ENCODE results near the gene KCNK10. TPM values are rescaled to one million over a fixed set of nuclear protein-coding genes. Genes with fewer than 3 reads are reported as not detected.

KCNK10 gene
- total RNA-seq, 1 experiment from 2014 or later, result 2.9 TPM

- H3K9me3 ChIP-seq, result no peaks in the 10 kb centered on the region
- TF ChIP-seq, protein P1, sequence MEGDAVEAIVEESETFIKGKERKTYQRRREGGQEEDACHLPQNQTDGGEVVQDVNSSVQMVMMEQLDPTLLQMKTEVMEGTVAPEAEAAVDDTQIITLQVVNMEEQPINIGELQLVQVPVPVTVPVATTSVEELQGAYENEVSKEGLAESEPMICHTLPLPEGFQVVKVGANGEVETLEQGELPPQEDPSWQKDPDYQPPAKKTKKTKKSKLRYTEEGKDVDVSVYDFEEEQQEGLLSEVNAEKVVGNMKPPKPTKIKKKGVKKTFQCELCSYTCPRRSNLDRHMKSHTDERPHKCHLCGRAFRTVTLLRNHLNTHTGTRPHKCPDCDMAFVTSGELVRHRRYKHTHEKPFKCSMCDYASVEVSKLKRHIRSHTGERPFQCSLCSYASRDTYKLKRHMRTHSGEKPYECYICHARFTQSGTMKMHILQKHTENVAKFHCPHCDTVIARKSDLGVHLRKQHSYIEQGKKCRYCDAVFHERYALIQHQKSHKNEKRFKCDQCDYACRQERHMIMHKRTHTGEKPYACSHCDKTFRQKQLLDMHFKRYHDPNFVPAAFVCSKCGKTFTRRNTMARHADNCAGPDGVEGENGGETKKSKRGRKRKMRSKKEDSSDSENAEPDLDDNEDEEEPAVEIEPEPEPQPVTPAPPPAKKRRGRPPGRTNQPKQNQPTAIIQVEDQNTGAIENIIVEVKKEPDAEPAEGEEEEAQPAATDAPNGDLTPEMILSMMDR (IDR thresholded peaks at IDR 0.05; ENCODE audit: insufficient read depth in 1 of 2, low read depth in 1 of 2, low read length in 1 of 2, severe bottlenecking in 1 of 2, unreplicated experiment in 1 of 2), result no peak
- no peak overlapping the region for H3K4me3 ChIP-seq (ENCODE audit: low read depth, low read length)
- intact Hi-C loops (cut with micrococcal nuclease; ENCODE audit: unreplicated experiment), result no loop called here
- DNase-seq, result no peak
- Mint-ChIP-seq H3K4me3 (ENCODE audit: unreplicated experiment) (no peak overlapping the region), H3K4me1 (ENCODE audit: low read depth, unreplicated experiment) (peaks cover 22% of the 10 kb centered on the region), H3K27ac (ENCODE audit: unreplicated experiment) (no peak overlapping the region), H3K9me3 (ENCODE audit: unreplicated experiment) (no peaks in the 10 kb centered on the region), H3K36me3 (ENCODE audit: insufficient read depth, unreplicated experiment) (no peaks in the 10 kb centered on the region), H3K27me3 (ENCODE audit: insufficient read depth, unreplicated experiment) (no peaks in the 10 kb centered on the region)
- BruUV-seq (replicated peaks), result no TSS peak
- ChIA-PET CTCF (interaction anchor here (1.7 kb wide), 1 partner anchor 83 kb away, joined by 5 read pairs; no protein-coding TSS in a partner anchor), POLR2A (no interaction called here)
- no peaks in the 10 kb centered on the region for H3K27me3 ChIP-seq (replicated peaks; ENCODE audit: control insufficient read depth, insufficient read depth, low read length)
- H3K4me1 ChIP-seq, result peaks cover 20% of the 10 kb centered on the region
- H3K36me3 ChIP-seq (ENCODE audit: control insufficient read depth, insufficient read depth, low read length), result no peaks in the 10 kb centered on the region
Measured at GRCh38 chr14:88272390-88273269, 50.4 kb downstream of the KCNK10 start.

- CTCF ChIA-PET, result interaction anchor here (1.7 kb wide), 1 partner anchor 82 kb away, joined by 5 read pairs; no protein-coding TSS in a partner anchor
- TF ChIP-seq, protein P1 (IDR thresholded peaks at IDR 0.05; ENCODE audit: insufficient read depth in 1 of 2, low read depth in 1 of 2, low read length in 1 of 2, severe bottlenecking in 1 of 2, unreplicated experiment in 1 of 2), result no peak
- POLR2A ChIA-PET, result no interaction called here
- H3K4me1 ChIP-seq, result peaks cover 20% of the 10 kb centered on the region
- Mint-ChIP-seq H3K9me3 (ENCODE audit: unreplicated experiment) (no peaks in the 10 kb centered on the region), H3K27ac (ENCODE audit: unreplicated experiment) (peak overlapping the region; percentile 79), H3K27me3 (ENCODE audit: insufficient read depth, unreplicated experiment) (no peaks in the 10 kb centered on the region), H3K36me3 (ENCODE audit: insufficient read depth, unreplicated experiment) (no peaks in the 10 kb centered on the region), H3K4me1 (ENCODE audit: low read depth, unreplicated experiment) (peaks cover 22% of the 10 kb centered on the region), H3K4me3 (ENCODE audit: unreplicated experiment) (peak overlapping the region; percentile 33)
- no peaks in the 10 kb centered on the region for H3K9me3 ChIP-seq
- no peaks in the 10 kb centered on the region for H3K36me3 ChIP-seq (ENCODE audit: control insufficient read depth, insufficient read depth, low read length)
- DNase-seq, result no peak
- intact Hi-C loops (cut with micrococcal nuclease; ENCODE audit: unreplicated experiment), result loop anchor here (2.0 kb wide), 2 partner anchors 76 to 110 kb away; no protein-coding TSS in a partner anchor
- BruUV-seq (replicated peaks), result no TSS peak
- no peaks in the 10 kb centered on the region for H3K27me3 ChIP-seq (replicated peaks; ENCODE audit: control insufficient read depth, insufficient read depth, low read length)
- H3K4me3 ChIP-seq (ENCODE audit: low read depth, low read length), result no peak overlapping the region
Measured at GRCh38 chr14:88271205-88271604, 51.9 kb downstream of the KCNK10 start.

DNA sequence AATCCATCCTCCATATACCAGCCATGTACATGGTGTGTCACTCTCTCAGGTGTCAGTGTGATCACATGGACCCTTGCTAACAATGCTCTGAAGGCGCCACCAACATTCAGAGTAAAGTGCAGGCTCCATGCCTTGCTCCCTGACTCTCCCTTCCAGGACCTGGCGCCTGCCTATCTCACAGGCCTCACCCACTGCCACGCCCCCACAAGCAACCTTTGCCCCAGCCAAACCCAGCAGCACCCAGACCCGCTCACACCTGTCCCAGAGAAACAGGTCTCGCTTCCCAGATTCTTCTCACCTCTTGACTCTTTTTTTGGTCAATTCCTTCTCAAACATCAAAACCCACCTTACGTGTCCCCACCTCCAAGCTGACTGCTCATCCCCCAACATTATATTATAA lies 52.3 kb downstream of the KCNK10 start:
- peaks cover 20% of the 10 kb centered on the region for H3K4me1 ChIP-seq
- H3K27me3 Mint-ChIP-seq (ENCODE audit: insufficient read depth, unreplicated experiment), result no peaks in the 10 kb centered on the region
- H3K36me3 ChIP-seq (ENCODE audit: control insufficient read depth, insufficient read depth, low read length), result no peaks in the 10 kb centered on the region
- H3K4me3 Mint-ChIP-seq (ENCODE audit: unreplicated experiment), result peak overlapping the region; percentile 33
- no peaks in the 10 kb centered on the region for H3K27me3 ChIP-seq (replicated peaks; ENCODE audit: control insufficient read depth, insufficient read depth, low read length)
- H3K4me1 Mint-ChIP-seq (ENCODE audit: low read depth, unreplicated experiment), result peaks cover 22% of the 10 kb centered on the region
- H3K9me3 Mint-ChIP-seq (ENCODE audit: unreplicated experiment), result no peaks in the 10 kb centered on the region
- no TSS peak for BruUV-seq (replicated peaks)
- no peaks in the 10 kb centered on the region for H3K9me3 ChIP-seq
- ChIA-PET POLR2A (no interaction called here), CTCF (no interaction called here)
- DNase-seq, result peak; percentile 87 to 88
- intact Hi-C loops (cut with micrococcal nuclease; ENCODE audit: unreplicated experiment), result loop anchor here (2.0 kb wide), 2 partner anchors 76 to 110 kb away; no protein-coding TSS in a partner anchor
- TF ChIP-seq, protein P1 (IDR thresholded peaks at IDR 0.05; ENCODE audit: insufficient read depth in 1 of 2, low read depth in 1 of 2, low read length in 1 of 2, severe bottlenecking in 1 of 2, unreplicated experiment in 1 of 2), result no peak
- no peaks in the 10 kb centered on the region for H3K36me3 Mint-ChIP-seq (ENCODE audit: insufficient read depth, unreplicated experiment)
- peak overlapping the region; percentile 79 for H3K27ac Mint-ChIP-seq (ENCODE audit: unreplicated experiment)
- H3K4me3 ChIP-seq (ENCODE audit: low read depth, low read length), result no peak overlapping the region

Measured in Caco-2 (cell line).